CD4-positive, alpha-beta T cell treated with Interleukin-10 for 1 hour (primary cell): ENCODE measurements around the gene CDK11A.

Experiments
- DNase-seq: peaks from one replicate; pipeline ENCODE4 v3.0.0-alpha.2; 2020

CDK11A gene

GRCh38 chr1:1658583-1659549, 65.3 kb downstream of the CDK11A start, which contains the start of gene CDK11B:
Gene CDK11B (minus strand): TSS chr1:1659004. CDS start chr1:1657485, 1,519 bp downstream.
- peak; percentile 96 for DNase-seq
